ENCODE data around the gene VPS26A.
"Not testable (repeated sequence)": the region's sequence is repeated elsewhere in the genome, so short reads cannot be mapped to it uniquely, and the experiment has no call there.

VPS26A gene

GRCh38 chr10:69103784-69104183 is 20.2 kb upstream of the VPS26A start:
- DNase-seq: no peak

- no peak for DNase-seq
Observed at GRCh38 chr10:69104994-69105790, 18.8 kb upstream of the VPS26A start.

DNA sequence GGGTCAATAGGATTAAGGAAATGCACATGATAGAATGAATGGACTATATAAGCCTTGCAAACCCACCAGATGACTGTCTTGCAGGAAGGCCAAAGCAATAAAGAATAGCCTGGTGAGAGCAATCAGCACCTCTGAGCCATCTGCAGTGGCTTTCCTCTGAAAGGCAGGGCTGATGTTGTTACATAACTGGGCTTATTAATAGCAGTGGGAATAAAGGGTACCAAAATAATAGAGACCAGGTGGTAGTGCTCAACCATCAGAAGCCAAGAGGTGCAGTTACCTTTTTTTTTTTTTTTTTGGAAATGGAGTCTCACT is 16.8 kb upstream of the VPS26A start:
- no peak for DNase-seq

- no peak for DNase-seq
Observed at GRCh38 chr10:69107699-69108098, 16.3 kb upstream of the VPS26A start.

DNA sequence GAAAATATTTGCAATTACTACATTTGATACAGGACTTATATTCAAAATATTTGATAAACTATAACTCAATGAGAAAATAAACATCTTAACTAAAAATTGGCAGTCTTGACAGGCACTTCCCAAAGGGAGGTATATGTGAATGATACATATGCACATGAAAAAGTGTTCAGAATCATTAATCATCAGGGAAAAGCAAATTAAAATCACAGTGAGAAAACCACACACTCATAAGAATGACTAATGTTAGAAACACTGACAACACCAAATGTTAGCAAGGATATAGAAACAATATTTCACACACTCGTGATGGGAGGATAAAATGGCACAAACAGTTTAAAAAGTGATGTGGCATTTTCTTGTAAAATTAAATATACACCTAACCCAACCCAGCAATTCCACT is 4.1 kb upstream of the VPS26A start:
- DNase-seq: no peak

GRCh38 chr10:69123306-69123746 is 652 bp upstream of the VPS26A start:
- no peak for DNase-seq

DNA sequence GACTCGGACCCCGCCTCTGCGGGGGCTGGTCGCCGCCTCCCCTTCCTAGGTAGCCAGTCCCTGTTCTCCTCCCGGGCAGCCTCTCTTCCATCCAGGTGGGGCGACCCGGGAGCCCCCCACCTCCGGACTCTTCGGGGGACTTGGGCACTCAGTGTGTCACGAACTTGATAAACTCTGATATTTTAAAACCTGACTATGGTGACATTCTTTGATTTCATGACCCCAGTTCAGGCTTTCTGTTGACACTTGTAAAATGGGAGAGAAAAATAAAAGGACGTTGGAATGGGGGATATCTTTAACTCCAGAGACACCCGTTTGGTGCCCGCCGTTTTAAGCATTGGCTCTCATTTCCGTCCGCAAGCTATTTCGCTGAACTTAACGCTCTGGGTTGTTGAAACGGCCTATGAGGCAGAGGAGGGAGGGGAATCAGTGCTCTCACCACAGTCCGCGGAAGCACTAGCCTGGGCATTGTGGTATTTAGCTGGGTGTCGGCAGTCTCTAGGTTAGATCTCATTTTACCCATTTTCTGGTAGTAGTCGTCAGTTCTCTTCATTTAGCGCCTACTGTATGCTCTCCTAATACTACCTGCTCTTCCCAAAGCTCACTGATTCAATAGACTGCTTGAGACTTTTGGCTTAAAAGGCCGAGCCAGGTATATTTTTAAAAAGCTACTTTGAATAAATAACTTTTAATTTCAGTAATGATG is 738 bp downstream of the VPS26A start:
- DNase-seq: no peak

GRCh38 chr10:69125554-69125953 is 1.6 kb downstream of the VPS26A start:
- no peak for DNase-seq

DNA sequence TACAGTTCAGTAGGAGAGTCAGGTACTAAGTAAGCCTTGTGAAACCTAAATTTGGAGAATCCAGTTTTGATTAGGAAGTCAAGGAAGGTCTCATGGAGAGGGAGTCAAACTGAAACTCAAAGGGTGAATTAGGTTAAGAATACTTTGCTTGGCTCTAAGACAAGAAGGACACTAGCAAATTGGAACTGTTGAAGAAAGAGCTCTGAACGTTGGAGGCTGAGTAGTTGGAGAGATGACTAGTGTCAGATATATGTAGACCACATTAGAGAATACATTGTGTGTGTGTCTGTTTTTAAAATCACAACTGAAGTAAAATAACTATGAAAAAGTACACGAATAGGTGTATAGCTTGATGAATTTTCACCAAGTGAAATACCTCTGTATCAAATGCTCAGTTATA is 6.3 kb downstream of the VPS26A start:
- no peak for DNase-seq

DNA sequence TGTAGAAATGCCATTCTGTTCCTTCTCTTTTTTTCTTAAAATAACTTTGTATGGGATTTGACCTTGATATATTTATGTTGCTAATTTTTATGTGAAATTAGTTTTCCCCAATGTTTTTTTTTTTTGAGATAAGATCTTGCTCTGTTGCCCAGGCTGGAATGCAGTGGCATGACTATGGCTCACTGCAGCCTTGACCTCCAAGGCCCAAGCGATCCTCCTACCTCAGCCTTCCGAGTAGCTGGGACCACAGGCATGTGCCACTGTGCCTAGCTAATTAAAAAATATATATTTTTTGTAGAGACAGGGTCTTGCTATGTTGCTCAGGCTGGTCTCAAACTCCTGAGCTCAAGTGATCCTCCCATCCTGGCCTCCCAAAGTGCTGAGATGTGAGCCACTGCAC is 16.0 kb downstream of the VPS26A start:
- DNase-seq: no peak

DNA sequence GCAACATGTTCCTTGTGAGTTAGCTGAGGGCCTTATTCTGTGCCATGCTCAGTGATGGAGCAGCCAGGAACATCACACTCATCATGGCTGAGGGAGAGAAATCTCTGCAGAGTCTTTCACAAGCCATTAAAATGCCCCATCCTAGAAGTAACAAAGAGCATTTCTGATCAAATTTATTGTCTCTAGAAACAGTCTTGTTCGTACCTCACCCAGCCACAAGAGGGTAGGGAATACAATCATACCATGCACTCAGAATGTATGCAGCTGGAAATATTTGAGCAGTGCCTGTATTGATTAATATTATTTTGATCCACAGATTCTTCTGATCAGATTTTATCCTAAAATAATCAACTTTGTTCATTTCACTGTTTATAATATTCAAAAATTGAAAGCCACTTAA is 17.3 kb downstream of the VPS26A start:
- no peak for DNase-seq

DNA sequence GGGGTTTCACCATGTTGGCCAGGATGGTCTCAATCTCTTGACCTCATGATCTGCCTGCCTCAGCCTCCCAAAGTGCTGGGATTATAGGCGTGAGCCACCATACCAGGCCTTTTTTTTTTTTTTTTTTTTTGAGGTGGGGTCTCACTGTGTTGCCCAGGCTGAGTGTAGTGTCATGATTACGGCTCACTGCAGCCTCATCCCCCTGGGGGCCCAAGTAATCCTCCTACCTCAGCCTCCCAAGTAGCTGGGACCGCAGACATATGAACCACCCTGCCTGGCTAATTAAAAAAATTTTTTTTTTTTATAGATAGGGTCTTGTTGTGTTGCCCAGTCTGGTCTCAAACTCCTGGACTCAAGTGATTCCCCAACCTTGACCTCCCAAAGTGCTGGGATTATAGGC is 18.1 kb downstream of the VPS26A start:
- not testable (repeated sequence) for DNase-seq

- DNase-seq: no peak
Observed at GRCh38 chr10:69142983-69143382, 19.0 kb downstream of the VPS26A start.

DNA sequence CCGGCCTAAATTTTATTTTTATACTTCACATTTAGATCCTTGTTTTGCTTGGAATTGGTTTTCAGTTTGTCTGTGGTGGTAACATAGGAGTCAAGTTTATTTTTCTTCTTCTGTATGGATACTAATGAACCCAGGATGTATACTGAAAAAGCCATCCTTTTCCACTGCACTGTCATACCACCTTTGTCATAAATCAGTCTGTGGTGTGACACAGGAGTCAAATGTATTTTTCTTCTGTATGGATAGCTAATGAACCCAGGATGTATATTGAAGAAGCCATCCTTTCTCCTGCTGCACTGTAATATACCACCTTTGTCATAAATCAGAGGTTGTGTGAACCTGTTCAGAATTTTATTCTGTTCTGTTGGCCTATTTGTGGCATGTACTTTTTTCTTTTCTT is 21.4 kb downstream of the VPS26A start:
- no peak for DNase-seq

- DNase-seq: no peak
Observed at GRCh38 chr10:69145864-69146263, 21.9 kb downstream of the VPS26A start.

DNA sequence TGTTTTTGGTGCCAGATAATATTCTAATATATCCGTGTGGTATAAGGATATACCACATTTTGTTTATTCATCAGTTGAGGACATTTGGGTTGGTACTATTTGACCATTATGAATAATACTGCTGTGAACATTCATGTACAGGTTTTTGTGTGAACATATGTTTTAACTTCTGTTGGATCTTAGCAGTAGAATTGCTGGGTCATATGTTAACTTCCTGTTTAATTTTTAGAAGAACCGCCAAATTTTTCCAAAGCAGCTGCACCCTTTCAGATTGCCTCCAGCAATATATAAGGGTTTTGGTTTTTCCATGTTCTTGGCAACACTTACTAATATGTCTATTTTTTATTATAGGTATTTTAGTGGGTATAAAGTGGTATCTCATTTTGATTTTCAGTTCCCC is 22.8 kb downstream of the VPS26A start:
- no peak for DNase-seq

GRCh38 chr10:69151984-69152383 is 28.0 kb downstream of the VPS26A start:
- DNase-seq: no peak

- no peak for DNase-seq
Observed at GRCh38 chr10:69153227-69153626, 29.2 kb downstream of the VPS26A start.

DNA sequence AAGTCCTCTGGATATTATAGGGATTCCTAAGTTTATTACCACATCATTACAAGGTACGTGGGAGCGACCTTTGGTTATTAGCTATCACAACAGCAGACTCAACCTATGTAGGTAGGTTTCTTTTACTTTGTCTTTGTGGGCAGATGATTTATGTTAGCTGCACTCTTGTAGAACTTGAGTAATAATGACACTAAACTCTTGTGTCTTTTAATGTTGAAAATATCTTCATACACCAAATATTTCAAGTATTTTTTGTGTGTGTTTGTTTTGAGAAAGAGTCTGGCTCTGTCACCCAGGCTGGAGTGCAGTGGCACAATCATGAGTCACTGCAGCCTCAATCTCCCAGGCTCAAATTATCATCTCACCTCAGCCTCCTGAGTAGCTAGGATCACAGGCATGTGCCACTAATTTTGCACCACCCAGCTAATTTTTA is 36.8 kb downstream of the VPS26A start:
- no peak for DNase-seq

- DNase-seq: no peak
Observed at GRCh38 chr10:69168493-69168892, 44.5 kb downstream of the VPS26A start.

DNA sequence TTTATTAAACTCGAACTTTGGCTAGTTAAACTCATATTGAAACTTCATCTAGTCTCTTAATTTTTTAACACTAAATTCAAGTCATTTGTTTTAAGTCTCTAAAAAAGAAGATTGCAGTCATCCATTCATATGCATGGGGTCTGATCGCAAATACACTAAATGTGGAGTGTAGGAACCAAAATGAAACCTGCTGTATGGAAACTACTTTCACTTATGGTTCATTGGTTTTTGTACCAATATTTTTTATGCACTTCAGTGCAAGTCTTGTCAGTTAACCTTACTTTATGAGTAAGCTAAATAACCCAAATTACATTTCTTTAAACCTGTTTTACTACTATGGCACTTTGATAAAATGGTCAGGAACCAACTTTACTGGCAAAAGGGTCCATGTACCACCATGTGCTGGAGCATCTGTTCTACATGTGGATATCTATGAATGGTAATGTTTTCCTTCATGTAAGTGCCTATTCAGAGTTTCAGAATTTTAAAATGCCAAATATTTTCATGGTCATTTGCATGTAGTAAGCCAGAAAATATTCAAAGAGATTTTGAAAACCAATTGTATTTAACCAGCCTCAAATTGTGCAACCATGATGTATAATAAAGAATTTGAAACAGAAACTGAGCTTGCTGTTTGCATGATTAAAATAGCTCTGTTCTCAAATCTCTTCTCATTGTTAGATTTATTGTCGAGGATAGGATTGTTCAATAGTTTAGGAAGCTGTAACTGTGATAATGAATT is 48.4 kb downstream of the VPS26A start:
- DNase-seq: no peak

- not testable (repeated sequence) for DNase-seq
Observed at GRCh38 chr10:69175326-69175725, 51.3 kb downstream of the VPS26A start.

DNA sequence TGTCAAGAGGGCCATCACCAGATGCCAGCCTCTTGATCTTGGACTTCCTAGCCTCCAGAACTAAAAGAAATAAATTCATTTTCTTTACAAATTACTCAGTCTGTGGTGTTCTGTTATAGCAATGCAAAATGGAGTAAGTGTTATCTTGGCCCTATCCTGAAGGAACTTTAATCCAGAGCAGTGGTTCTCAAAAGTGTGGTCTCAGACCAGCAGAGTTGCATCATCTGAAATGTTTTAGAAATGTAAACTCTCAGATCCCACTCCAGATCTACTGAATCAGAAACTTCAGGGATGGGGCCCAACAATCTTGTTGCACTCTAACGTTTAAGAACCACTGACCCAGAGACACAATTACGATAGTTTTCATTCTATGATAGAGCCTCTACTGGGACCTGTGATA is 52.8 kb downstream of the VPS26A start:
- no peak for DNase-seq

Measured in DMS153 (cell line).